Stimulated activated CD8-positive, alpha-beta memory T cell treated with anti-CD3 and anti-CD28 coated beads, Interleukin-15, amount 100 ng/mL, for 24 hours (primary cell): Measurements from ENCODE around the gene CHCT1.
"Not testable (repeated sequence)": the region's sequence is repeated elsewhere in the genome, so short reads cannot be mapped to it uniquely, and the experiment has no call there.

Experiments
- DNase-seq: peaks from one replicate; pipeline ENCODE4 v3.0.0-alpha.2; 2020; ENCODE audit warnings: low read depth

Gene CHCT1

GRCh38 chr17:60422162-60422665, at the start of gene CHCT1:
Gene CHCT1 (plus strand): TSS chr17:60422489. CDS start chr17:60422593, 104 bp downstream.
- DNase-seq, result no peak

GRCh38 chr17:60372790-60373483, 49.4 kb upstream of the CHCT1 start:
- no peak for DNase-seq

GRCh38 chr17:60378187-60378586, 44.1 kb upstream of the CHCT1 start:
- DNase-seq, result not testable (repeated sequence)

- DNase-seq, result not testable (repeated sequence)
These were observed 42.8 kb upstream of the CHCT1 start for GRCh38 chr17:60379461-60379860.

DNA sequence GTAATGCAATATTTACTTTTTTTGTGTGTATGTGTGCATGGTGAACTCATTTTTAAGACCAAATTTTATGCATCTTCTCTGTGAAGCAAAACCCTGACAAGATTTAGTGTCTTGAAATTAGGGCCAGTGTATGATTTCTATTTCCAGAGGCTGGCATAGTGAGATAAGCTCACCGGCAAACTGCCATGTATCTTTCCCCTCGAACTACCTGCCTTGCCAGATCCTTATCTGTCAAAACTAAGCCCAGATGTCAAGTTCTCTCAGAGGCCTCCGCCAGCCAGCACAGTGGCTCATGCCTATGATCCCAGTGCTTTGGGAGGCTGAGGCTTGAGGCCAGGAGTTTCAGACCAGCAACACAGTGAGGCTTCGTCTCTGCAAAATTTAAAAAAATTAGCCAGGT, 40.3 kb upstream of the CHCT1 start:
- DNase-seq, result no peak

DNA sequence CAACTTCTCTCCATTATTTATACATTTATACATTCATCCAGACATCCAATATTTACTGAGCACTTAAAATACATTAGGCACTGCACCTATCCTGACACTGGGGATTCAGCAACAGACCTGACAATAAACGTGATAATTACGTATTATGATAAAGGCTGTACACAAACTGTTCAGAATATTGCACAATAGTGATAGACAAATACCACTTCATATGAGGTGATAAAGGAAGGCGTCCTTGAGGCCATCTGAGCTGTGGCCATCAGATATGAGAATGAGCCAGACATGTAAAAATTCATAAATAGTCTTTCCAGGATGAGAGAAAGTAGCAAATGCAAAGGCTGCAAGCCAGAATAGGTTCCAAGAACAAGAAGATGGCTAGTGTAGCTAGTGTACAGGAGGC, 38.9 kb upstream of the CHCT1 start:
- DNase-seq, result no peak

DNA sequence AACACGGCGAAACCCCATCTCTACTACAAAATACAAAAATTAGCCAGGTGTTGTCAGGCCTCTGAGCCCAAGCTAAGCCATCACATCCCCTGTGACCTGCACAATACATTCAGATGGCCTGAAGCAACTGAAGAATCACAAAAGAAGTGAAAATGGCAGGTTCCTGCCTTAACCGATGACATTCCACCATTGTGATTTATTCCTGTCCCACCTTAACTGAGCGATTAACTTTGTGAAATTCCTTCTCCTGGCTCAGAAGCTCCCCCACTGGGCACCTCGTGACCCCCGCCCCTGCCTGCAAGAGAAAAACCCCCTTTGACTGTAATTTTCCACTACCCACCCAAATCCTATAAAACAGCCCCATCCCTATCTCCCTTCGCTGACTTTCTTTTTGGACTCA, 37.4 kb upstream of the CHCT1 start:
- not testable (repeated sequence) for DNase-seq

- no peak for DNase-seq
These were observed 35.9 kb upstream of the CHCT1 start for GRCh38 chr17:60386147-60387058.

DNA sequence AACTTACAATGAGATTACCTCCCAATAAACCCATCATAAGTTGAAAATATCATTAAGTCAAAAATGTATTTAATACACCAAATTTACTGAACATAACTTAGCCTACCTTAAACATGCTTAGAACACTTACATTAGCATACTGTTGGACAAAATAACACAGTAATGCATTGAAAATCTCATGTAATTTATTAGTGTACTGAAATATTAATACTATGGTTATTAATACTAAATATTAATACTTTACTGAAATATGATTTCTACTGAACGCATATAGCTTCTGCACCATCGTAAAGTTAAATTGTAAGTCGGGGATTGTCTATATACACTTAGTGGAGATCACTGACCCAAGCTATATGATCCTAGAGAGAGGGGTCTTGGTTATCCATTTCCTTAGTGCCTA, 34.6 kb upstream of the CHCT1 start:
- DNase-seq, result no peak

GRCh38 chr17:60388742-60389141, 33.5 kb upstream of the CHCT1 start:
- DNase-seq, result no peak

DNA sequence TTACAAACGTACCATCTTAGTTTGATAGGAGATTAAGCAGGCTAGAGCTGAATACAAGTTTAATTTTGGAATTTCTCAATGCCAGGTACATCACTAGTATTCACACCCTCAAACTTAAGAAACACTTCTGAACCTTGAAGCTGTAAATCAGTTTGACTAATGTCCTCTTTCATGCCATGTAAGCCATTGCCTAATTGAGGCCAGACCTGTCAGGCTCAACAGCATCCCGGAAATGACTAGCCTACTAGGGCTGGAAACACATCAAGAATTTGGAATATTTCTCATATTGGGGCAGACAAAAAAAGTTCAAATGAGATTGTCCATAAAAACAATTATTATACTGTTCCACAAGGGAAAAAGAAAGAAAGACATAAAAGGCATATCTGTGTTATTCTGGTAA, 32.1 kb upstream of the CHCT1 start:
- DNase-seq, result no peak

DNA sequence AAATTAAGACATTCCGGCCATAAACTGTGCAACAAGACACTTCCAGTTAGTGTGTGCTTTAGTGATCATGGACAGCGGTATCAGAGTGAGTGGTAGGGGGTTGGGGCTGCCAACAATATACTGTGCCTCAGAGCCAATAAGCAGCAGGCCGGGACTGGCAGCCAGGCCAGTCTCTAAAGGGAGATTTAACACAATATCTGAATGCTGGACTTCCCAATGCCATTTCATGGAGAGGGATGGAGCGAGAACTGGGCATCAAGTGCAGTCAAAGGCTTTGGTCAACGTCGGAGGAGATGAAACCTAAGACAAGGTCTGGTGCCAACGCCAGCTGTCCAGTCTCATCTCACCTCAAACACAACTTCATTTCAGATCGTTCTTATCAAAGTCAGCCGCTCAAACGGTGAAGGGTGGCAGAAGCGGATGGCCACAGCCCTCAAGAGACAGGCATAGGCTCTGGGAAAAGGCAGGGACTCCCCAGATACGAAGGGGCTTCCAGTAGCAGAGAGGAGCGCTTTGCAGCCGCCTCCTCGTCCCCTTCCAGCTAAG, 31.3 kb upstream of the CHCT1 start:
- no peak for DNase-seq

DNA sequence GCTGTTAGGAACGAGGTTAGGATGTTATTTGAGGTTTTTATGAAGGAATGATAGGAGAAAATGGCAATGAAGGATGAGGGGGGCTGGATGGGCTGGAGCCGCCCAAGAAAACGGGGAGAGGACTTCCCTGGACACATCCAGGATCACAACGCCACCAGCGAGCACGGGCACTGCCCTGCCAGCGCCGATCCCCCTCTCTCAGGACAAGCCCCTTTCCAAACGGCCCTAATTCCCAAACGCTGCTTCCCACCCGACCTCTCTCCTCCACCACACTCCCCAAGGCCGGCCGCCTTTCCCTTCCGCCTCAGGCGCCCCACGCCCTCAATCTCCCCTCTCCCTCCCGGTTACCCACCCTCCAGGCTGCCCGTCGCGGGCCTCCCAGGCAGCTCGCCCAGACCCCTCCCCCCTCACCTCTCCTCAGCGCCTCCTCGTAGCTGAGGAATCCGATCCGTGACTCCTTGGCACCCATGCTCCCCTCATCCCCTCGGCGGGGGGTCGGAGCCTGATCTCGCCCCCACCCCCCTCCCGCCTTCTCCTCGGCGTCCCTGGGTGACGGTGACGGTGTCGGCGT, 30.7 kb upstream of the CHCT1 start:
- no peak for DNase-seq

DNA sequence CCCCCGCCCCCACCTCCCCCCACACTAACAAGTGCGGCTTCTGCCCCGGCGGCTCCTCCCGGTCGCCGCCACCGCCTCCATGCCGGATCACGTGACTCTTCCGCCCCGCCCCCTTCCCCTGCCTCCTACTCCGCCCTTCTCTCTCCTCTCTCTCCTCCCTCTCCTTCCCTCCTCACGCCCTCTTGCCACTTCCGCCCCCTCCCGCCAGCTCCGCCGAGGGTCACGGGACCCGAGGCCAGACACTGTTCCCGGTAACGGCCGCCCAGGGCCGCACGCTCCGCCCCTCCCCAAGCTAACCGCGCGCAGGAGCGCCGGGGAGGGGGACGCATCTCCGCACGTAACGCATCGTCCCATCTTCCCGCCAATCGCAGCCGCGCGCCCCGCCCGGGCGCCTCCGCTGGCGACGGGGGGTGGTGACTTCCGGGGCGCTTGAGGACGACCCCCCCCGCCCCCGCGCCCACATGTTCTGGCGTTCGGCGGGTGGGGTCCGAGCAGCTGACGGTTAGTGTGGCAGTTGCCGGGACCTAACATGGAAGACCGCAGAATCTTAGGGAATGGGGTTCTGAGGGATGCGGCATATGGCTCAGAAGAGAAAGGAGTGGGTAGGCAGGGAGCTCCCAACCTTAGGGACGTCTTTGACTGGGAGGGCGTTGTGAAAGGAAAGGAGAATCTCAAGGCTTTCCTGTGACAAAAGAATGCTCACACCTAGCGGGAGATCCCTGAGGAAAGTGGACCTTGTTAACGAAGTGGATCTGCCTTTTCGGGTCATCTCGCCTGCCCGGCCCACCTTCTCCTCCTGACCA, 30.0 kb upstream of the CHCT1 start, which contains the start of gene USP32:
Gene USP32, minus strand, starts transcription at position 92 of the 803 bp plus-strand sequence. CDS start 194 bp downstream, outside the sequence.
- DNase-seq, result peak; percentile 95

GRCh38 chr17:60392845-60393702, 29.2 kb upstream of the CHCT1 start:
- DNase-seq, result no peak

GRCh38 chr17:60393840-60394723, 28.2 kb upstream of the CHCT1 start:
- DNase-seq, result no peak

GRCh38 chr17:60395508-60396065, 26.7 kb upstream of the CHCT1 start:
- no peak for DNase-seq

DNA sequence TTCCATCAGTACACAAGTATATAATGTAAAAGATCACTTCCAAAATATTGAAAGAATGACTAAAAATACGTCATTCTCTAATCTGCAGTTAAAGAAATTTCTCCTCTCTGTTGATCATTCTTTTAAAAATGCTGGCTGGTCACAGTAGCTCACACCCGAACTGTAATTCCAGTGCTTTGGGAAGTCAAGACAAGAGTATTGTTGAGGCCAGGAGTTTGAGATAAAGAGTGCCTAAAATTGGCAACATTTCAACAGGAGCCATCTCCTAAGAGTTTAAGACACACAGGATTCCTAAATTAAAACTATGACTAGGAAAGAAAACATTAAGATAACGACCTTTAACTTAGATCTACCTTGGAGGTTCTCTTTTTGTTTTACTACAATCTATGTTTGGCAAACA, 25.9 kb upstream of the CHCT1 start:
- DNase-seq, result no peak
